ENCODE results near the gene RAMACL.

The RAMACL gene

GRCh38 chr6:166589786-166590574, 3.5 kb upstream of the RAMACL start:
- H3K4me2 ChIP-seq (ENCODE audit: low read length) = no peak overlapping the region
- no peak overlapping the region for H2AFZ ChIP-seq (ENCODE audit: low read length)
- no peaks in the 10 kb centered on the region for H3K9me3 ChIP-seq (ENCODE audit: low read length)
- H3K4me1 ChIP-seq (ENCODE audit: insufficient read depth, low read length, severe bottlenecking) = peaks cover 29% of the 10 kb centered on the region
- H3K9ac ChIP-seq (ENCODE audit: low read length) = no peak overlapping the region
- no peak overlapping the region for H3K4me3 ChIP-seq (ENCODE audit: low read depth, low read length, poor library complexity, severe bottlenecking)
- H3K27me3 ChIP-seq (ENCODE audit: insufficient read depth, low read length) = no peaks in the 10 kb centered on the region
- no peaks in the 10 kb centered on the region for H3K36me3 ChIP-seq (ENCODE audit: insufficient read depth, low read length)
- no peaks in the 10 kb centered on the region for H3K79me2 ChIP-seq (ENCODE audit: insufficient read depth, low read length)
- no peak overlapping the region for H3K27ac ChIP-seq (ENCODE audit: low read depth, low read length, poor library complexity, severe bottlenecking)
- H4K20me1 ChIP-seq (ENCODE audit: insufficient read depth, low read length) = no peaks in the 10 kb centered on the region
- H3F3A ChIP-seq (ENCODE audit: insufficient read depth, low read length) = no peaks in the 10 kb centered on the region
- TF ChIP-seq CTCF (IDR thresholded peaks at IDR 0.05; ENCODE audit: low read length) (no peak), EZH2 (IDR thresholded peaks at IDR 0.05; ENCODE audit: borderline replicate concordance, low read length) (no peak)
- no peaks in the 10 kb centered on the region for H3K9me2 ChIP-seq (ENCODE audit: low read depth, low read length)

- Histone ChIP-seq H3K27me3 (ENCODE audit: insufficient read depth, low read length) (no peaks in the 10 kb centered on the region), H3K4me2 (ENCODE audit: low read length) (no peak overlapping the region), H2AFZ (ENCODE audit: low read length) (no peak overlapping the region), H3K4me1 (ENCODE audit: insufficient read depth, low read length, severe bottlenecking) (peaks cover 29% of the 10 kb centered on the region), H3K9me2 (ENCODE audit: low read depth, low read length) (no peaks in the 10 kb centered on the region), H3K4me3 (ENCODE audit: low read depth, low read length, poor library complexity, severe bottlenecking) (no peak overlapping the region), H3K27ac (ENCODE audit: low read depth, low read length, poor library complexity, severe bottlenecking) (no peak overlapping the region), H3F3A (ENCODE audit: insufficient read depth, low read length) (no peaks in the 10 kb centered on the region), H3K79me2 (ENCODE audit: insufficient read depth, low read length) (no peaks in the 10 kb centered on the region), H3K9me3 (ENCODE audit: low read length) (no peaks in the 10 kb centered on the region), H3K36me3 (ENCODE audit: insufficient read depth, low read length) (no peaks in the 10 kb centered on the region), H4K20me1 (ENCODE audit: insufficient read depth, low read length) (no peaks in the 10 kb centered on the region), H3K9ac (ENCODE audit: low read length) (no peak overlapping the region)
- no peak for TF ChIP-seq CTCF (IDR thresholded peaks at IDR 0.05; ENCODE audit: low read length)
- no peak for TF ChIP-seq EZH2 (IDR thresholded peaks at IDR 0.05; ENCODE audit: borderline replicate concordance, low read length)
Measured at GRCh38 chr6:166589337-166589731, 2.9 kb upstream of the RAMACL start.

GRCh38 chr6:166588691-166589336, 2.3 kb upstream of the RAMACL start:
- Histone ChIP-seq H3K36me3 (ENCODE audit: insufficient read depth, low read length) (no peaks in the 10 kb centered on the region), H3F3A (ENCODE audit: insufficient read depth, low read length) (no peaks in the 10 kb centered on the region), H3K4me2 (ENCODE audit: low read length) (peak overlapping the region; percentile 21; the same call in 1 of the 2 replicates), H3K9me3 (ENCODE audit: low read length) (no peaks in the 10 kb centered on the region), H3K4me3 (ENCODE audit: low read depth, low read length, poor library complexity, severe bottlenecking) (no peak overlapping the region), H3K4me1 (ENCODE audit: insufficient read depth, low read length, severe bottlenecking) (peaks cover 29% of the 10 kb centered on the region), H3K79me2 (ENCODE audit: insufficient read depth, low read length) (no peaks in the 10 kb centered on the region), H3K9ac (ENCODE audit: low read length) (no peak overlapping the region), H3K9me2 (ENCODE audit: low read depth, low read length) (no peaks in the 10 kb centered on the region), H4K20me1 (ENCODE audit: insufficient read depth, low read length) (no peaks in the 10 kb centered on the region), H3K27ac (ENCODE audit: low read depth, low read length, poor library complexity, severe bottlenecking) (peak overlapping the region; percentile 13), H3K27me3 (ENCODE audit: insufficient read depth, low read length) (no peaks in the 10 kb centered on the region), H2AFZ (ENCODE audit: low read length) (no peak overlapping the region)
- no peak for TF ChIP-seq CTCF (IDR thresholded peaks at IDR 0.05; ENCODE audit: low read length)
- no peak for TF ChIP-seq EZH2 (IDR thresholded peaks at IDR 0.05; ENCODE audit: borderline replicate concordance, low read length)

Measured in OCI-LY1 (cell line).